HCT116 (cell line): ENCODE results near the gene CUX1. TPM values are rescaled to one million over a fixed set of nuclear protein-coding genes. Genes with fewer than 3 reads are reported as not detected.

Experiments
- ATAC-seq: fragments of 200-7000 bp; cut with Tn5 transposase; 2 replicates; pipeline ENCODE4 v1.9.1; 2020; ENCODE audit warnings: mild to moderate bottlenecking, moderate library complexity
- BruUV-seq: library from RNA; stranded (reverse); fragments of 400-500 nt; replicated peaks from 2 replicates; lab custom pipeline; 2021; lab: Mats Ljungman, UMichigan
- CTCF ChIA-PET: fragments of 300-600 bp; sonication (Branson Sonifier 250); formaldehyde crosslinking; loops from one replicate; lab custom pipeline; 2021; ENCODE audit warnings: antibody characterized with exemption; lab: Charles Lee
- POLR2A ChIA-PET: fragments of 300-600, 350-600 bp; sonication (Branson Sonifier 250); formaldehyde crosslinking; loops from one replicate; lab custom pipeline; 2021; ENCODE audit warnings: antibody characterized with exemption; lab: Charles Lee
- RAD21 ChIA-PET, 2 experiments: fragments of 300-600 bp; sonication (Branson Sonifier 250); formaldehyde crosslinking; loops; one replicate each; lab custom pipeline; 2023; ENCODE audit warnings: low total read pairs in 2 of 2; ENCODE audit not compliant: uncharacterized antibody in 2 of 2, unreplicated experiment in 2 of 2, low non-redundant PET in 1 of 2; lab: Charles Lee
- DNase-seq: peaks from one replicate; pipeline ENCODE4 v3.0.0-alpha.2; 2010; ENCODE audit warnings: low read depth, low spot score
- H2AFZ ChIP-seq: fragments of 200-600 bp; shearing (Covaris generic), sonication (generic); 2 replicates; pipeline ENCODE4 v1.6.1; 2017; ENCODE audit warnings: low read depth, mixed run types, mixed read lengths, antibody characterized with exemption, low read length; ENCODE audit not compliant: poor library complexity, severe bottlenecking
- H3K27ac ChIP-seq: 2 replicates; pipeline ENCODE4 v1.5.1; 2012; ENCODE audit warnings: low read depth, low read length
- H3K27me3 ChIP-seq: fragments of 200-600 bp; sonication (generic); 2 replicates; pipeline ENCODE4 v1.6.1; 2016; ENCODE audit warnings: mixed run types, low read length, mixed read lengths; ENCODE audit not compliant: insufficient read depth
- H3K36me3 ChIP-seq, 2 experiments: fragments of 200-500 bp in 1 of 2; fragments of 200-600 bp in 1 of 2; sonication (Bioruptor generic) in 1 of 2; sonication (generic) in 1 of 2; 2 replicates each; pipeline versions ENCODE4 v1.5.1 to v1.6.1; 2014 to 2016; ENCODE audit warnings: low read length in 2 of 2, inconsistent platforms in 1 of 2, mixed read lengths in 1 of 2, mixed run types in 1 of 2; ENCODE audit not compliant: insufficient read depth in 2 of 2, control insufficient read depth in 1 of 2
- H3K4me1 ChIP-seq, 2 experiments: fragments of 200-600 bp in 1 of 2; sonication (generic) in 1 of 2; 2 replicates each; pipeline versions ENCODE4 v1.5.1 to v1.6.1; 2012 to 2017; ENCODE audit warnings: low read length in 2 of 2, inconsistent platforms in 1 of 2, mild to moderate bottlenecking in 1 of 2, mixed read lengths in 1 of 2, mixed run types in 1 of 2, moderate library complexity in 1 of 2; ENCODE audit not compliant: insufficient read depth in 2 of 2, control insufficient read depth in 1 of 2
- H3K4me2 ChIP-seq: fragments of 200-600 bp; sonication (generic); 2 replicates; pipeline ENCODE4 v1.6.1; 2017; ENCODE audit warnings: mixed run types, low read length, mixed read lengths
- H3K4me3 ChIP-seq, 2 experiments: fragments of 200-600 bp in 1 of 2; sonication (generic) in 1 of 2; replicated peaks in 1 of 2; 2 replicates each; pipeline ENCODE4 v1.5.1; 2011 to 2016; ENCODE audit warnings: low read length in 2 of 2, control low read depth in 1 of 2, low read depth in 1 of 2, mild to moderate bottlenecking in 1 of 2, mixed read lengths in 1 of 2, mixed run types in 1 of 2
- H3K79me2 ChIP-seq: fragments of 200-600 bp; sonication (generic); 2 replicates; pipeline ENCODE4 v1.6.1; 2017; ENCODE audit warnings: mild to moderate bottlenecking, mixed run types, low read length, moderate library complexity, mixed read lengths; ENCODE audit not compliant: insufficient read depth
- H3K9ac ChIP-seq: fragments of 200-600 bp; sonication (generic); 2 replicates; pipeline ENCODE4 v1.6.1; 2016; ENCODE audit warnings: low read length, mixed read lengths
- H3K9me2 ChIP-seq: fragments of 200-600 bp; sonication (generic), shearing (Covaris generic); 2 replicates; pipeline ENCODE4 v1.6.1; 2017; ENCODE audit warnings: mixed run types, mild to moderate bottlenecking, moderate library complexity; ENCODE audit not compliant: insufficient read depth
- H3K9me3 ChIP-seq, 2 experiments: fragments of 200-500 bp in 1 of 2; fragments of 200-600 bp in 1 of 2; sonication (Bioruptor generic) in 1 of 2; sonication (generic) in 1 of 2; 2 replicates each; pipeline ENCODE4 v1.6.1; 2014 to 2017; ENCODE audit warnings: low read length in 2 of 2, mixed read lengths in 2 of 2, inconsistent platforms in 1 of 2, low read depth in 1 of 2, mild to moderate bottlenecking in 1 of 2, mixed run types in 1 of 2, moderate library complexity in 1 of 2; ENCODE audit not compliant: control insufficient read depth in 1 of 2, insufficient read depth in 1 of 2
- H4K20me1 ChIP-seq: fragments of 200-600 bp; sonication (generic), shearing (Covaris generic); 2 replicates; pipeline ENCODE4 v1.6.1; 2017; ENCODE audit warnings: mixed run types, mild to moderate bottlenecking, moderate library complexity; ENCODE audit not compliant: insufficient read depth
- CBX3 ChIP-seq: IDR thresholded peaks from 2 replicates; pipeline ENCODE4 v1.6.1; 2012; ENCODE audit warnings: low read depth
- CEBPB ChIP-seq: IDR thresholded peaks from 2 replicates; pipeline ENCODE4 v1.6.1; 2012; ENCODE audit warnings: low read depth
- EGR1 ChIP-seq: IDR thresholded peaks from 2 replicates; pipeline ENCODE4 v1.6.1; 2012; ENCODE audit warnings: low read depth
- ELF1 ChIP-seq: IDR thresholded peaks from 2 replicates; pipeline ENCODE4 v1.6.1; 2012; ENCODE audit warnings: low read depth, borderline replicate concordance
- EZH2 ChIP-seq: fragments of 200-600 bp; sonication (generic); IDR thresholded peaks from 2 replicates; pipeline ENCODE4 v1.6.1; 2017; ENCODE audit warnings: antibody characterized with exemption, mixed run types
- POLR2A ChIP-seq: IDR thresholded peaks from 2 replicates; pipeline ENCODE4 v1.7.0; 2011; ENCODE audit warnings: borderline replicate concordance; ENCODE audit not compliant: insufficient read depth, insufficient read length; ENCODE audit errors: extremely low read depth
- POLR2AphosphoS5 ChIP-seq: IDR thresholded peaks from 2 replicates; pipeline ENCODE4 v1.6.1; 2011; ENCODE audit warnings: mild to moderate bottlenecking, low read depth, low read length, moderate library complexity
- SIN3A ChIP-seq: IDR thresholded peaks from 2 replicates; pipeline ENCODE4 v1.6.1; 2012; ENCODE audit warnings: low read depth
- TCF7L2 ChIP-seq: IDR thresholded peaks from 2 replicates; pipeline ENCODE4 v1.7.0; 2011; ENCODE audit warnings: borderline replicate concordance, inconsistent platforms; ENCODE audit not compliant: insufficient read depth, insufficient read length; ENCODE audit errors: extremely low read depth
- YY1 ChIP-seq: IDR thresholded peaks from 2 replicates; pipeline ENCODE4 v1.6.1; 2011; ENCODE audit warnings: low read length, low read depth, moderate library complexity, mild to moderate bottlenecking; ENCODE audit not compliant: insufficient replicate concordance; ENCODE audit errors: extremely low read depth
- ZFX ChIP-seq: fragments of 450-650 bp; IDR thresholded peaks from 2 replicates; pipeline ENCODE4 v1.6.1; 2017
- ZNF274 ChIP-seq: fragments of 200-500 bp; sonication (Bioruptor generic); IDR thresholded peaks from 2 replicates; pipeline ENCODE4 v1.6.1; 2014; ENCODE audit warnings: mild to moderate bottlenecking, low read depth, low read length, inconsistent platforms
- intact Hi-C: fragments of 100-400 bp; cut with micrococcal nuclease; formaldehyde crosslinking; loops from 2 replicates; pipeline ENCODE4 v1.10.0; 2022
- total RNA-seq: library from RNA; stranded (reverse); gene quantifications from one replicate; pipeline ENCODE4 v1.2.1, GENCODE V29; 2021; ENCODE audit not compliant: unreplicated experiment
- TF ChIP-seq, protein P1 (sequence below): IDR thresholded peaks from 2 replicates; pipeline ENCODE4 v1.6.1; 2011; ENCODE audit warnings: mild to moderate bottlenecking, low read length, moderate library complexity; ENCODE audit not compliant: insufficient replicate concordance; ENCODE audit errors: extremely low read depth
- TF ChIP-seq, protein P2 (sequence below): IDR thresholded peaks from 2 replicates; pipeline ENCODE4 v1.6.1; 2012; ENCODE audit warnings: low read depth
- TF ChIP-seq, protein P3 (sequence below), 3 experiments: fragments of 200-600 bp in 1 of 3; sonication (generic) in 1 of 3; IDR thresholded peaks in 2 of 3; conservative IDR thresholded peaks in 1 of 3; 2 replicates each; pipeline ENCODE4 v1.5.1; 2012 to 2017; ENCODE audit warnings: low read depth in 2 of 3, low read length in 2 of 3, antibody characterized with exemption in 1 of 3, borderline replicate concordance in 1 of 3, control low read depth in 1 of 3, mild to moderate bottlenecking in 1 of 3, mixed read lengths in 1 of 3, mixed run types in 1 of 3, moderate library complexity in 1 of 3; ENCODE audit not compliant: insufficient read depth in 1 of 3
- TF ChIP-seq, protein P4 (sequence below): IDR thresholded peaks from 2 replicates; pipeline ENCODE4 v1.6.1; 2012

The CUX1 gene
- total RNA-seq, 1 experiment from 2014 or later: 68.9 TPM

DNA sequence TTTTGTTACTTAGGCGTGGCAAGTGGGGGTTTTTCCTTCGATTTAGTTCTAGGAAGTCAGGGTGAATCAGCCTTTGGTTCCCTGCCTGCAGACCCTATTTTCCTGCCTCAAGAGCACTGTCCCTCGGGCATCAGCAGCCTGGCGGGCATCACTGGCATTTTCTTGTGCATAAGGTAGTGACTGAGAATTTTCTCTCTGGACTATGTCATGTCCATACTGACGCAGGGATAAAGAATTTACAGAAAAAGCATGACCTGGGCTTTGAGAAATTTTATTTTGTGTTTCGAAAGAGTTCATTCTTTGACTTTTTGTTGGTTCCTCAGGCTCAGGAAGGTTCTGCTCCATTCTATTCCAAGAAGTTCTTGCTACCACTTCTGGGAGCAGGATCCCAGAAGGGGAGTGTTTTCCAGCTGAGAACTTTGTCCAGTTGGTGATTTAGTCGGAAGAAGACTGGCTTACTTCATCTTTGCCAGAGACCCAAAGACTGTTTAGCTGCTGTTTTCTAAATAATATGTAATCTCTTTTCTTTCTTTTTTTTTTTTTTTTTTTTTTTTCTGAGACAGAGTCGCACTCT is 255.3 kb downstream of the CUX1 start:
- no peak overlapping the region for H3K27ac ChIP-seq
- intact Hi-C loops: no loop called here
- H3K9ac ChIP-seq: no peak overlapping the region
- TF ChIP-seq, protein P1, sequence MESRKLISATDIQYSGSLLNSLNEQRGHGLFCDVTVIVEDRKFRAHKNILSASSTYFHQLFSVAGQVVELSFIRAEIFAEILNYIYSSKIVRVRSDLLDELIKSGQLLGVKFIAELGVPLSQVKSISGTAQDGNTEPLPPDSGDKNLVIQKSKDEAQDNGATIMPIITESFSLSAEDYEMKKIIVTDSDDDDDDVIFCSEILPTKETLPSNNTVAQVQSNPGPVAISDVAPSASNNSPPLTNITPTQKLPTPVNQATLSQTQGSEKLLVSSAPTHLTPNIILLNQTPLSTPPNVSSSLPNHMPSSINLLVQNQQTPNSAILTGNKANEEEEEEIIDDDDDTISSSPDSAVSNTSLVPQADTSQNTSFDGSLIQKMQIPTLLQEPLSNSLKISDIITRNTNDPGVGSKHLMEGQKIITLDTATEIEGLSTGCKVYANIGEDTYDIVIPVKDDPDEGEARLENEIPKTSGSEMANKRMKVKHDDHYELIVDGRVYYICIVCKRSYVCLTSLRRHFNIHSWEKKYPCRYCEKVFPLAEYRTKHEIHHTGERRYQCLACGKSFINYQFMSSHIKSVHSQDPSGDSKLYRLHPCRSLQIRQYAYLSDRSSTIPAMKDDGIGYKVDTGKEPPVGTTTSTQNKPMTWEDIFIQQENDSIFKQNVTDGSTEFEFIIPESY: no peak
- TF ChIP-seq, protein P2, sequence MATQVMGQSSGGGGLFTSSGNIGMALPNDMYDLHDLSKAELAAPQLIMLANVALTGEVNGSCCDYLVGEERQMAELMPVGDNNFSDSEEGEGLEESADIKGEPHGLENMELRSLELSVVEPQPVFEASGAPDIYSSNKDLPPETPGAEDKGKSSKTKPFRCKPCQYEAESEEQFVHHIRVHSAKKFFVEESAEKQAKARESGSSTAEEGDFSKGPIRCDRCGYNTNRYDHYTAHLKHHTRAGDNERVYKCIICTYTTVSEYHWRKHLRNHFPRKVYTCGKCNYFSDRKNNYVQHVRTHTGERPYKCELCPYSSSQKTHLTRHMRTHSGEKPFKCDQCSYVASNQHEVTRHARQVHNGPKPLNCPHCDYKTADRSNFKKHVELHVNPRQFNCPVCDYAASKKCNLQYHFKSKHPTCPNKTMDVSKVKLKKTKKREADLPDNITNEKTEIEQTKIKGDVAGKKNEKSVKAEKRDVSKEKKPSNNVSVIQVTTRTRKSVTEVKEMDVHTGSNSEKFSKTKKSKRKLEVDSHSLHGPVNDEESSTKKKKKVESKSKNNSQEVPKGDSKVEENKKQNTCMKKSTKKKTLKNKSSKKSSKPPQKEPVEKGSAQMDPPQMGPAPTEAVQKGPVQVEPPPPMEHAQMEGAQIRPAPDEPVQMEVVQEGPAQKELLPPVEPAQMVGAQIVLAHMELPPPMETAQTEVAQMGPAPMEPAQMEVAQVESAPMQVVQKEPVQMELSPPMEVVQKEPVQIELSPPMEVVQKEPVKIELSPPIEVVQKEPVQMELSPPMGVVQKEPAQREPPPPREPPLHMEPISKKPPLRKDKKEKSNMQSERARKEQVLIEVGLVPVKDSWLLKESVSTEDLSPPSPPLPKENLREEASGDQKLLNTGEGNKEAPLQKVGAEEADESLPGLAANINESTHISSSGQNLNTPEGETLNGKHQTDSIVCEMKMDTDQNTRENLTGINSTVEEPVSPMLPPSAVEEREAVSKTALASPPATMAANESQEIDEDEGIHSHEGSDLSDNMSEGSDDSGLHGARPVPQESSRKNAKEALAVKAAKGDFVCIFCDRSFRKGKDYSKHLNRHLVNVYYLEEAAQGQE: no peak
- TF ChIP-seq POLR2A: no peak
- no peak for TF ChIP-seq EZH2
- TF ChIP-seq SIN3A: no peak
- no peak for TF ChIP-seq POLR2AphosphoS5
- no peak for TF ChIP-seq ZFX
- TF ChIP-seq ELF1: no peak
- no peak for TF ChIP-seq TCF7L2
- TF ChIP-seq EGR1: no peak
- TF ChIP-seq CEBPB: no peak
- no peak for TF ChIP-seq ZNF274
- TF ChIP-seq CBX3: no peak
- TF ChIP-seq, protein P3, sequence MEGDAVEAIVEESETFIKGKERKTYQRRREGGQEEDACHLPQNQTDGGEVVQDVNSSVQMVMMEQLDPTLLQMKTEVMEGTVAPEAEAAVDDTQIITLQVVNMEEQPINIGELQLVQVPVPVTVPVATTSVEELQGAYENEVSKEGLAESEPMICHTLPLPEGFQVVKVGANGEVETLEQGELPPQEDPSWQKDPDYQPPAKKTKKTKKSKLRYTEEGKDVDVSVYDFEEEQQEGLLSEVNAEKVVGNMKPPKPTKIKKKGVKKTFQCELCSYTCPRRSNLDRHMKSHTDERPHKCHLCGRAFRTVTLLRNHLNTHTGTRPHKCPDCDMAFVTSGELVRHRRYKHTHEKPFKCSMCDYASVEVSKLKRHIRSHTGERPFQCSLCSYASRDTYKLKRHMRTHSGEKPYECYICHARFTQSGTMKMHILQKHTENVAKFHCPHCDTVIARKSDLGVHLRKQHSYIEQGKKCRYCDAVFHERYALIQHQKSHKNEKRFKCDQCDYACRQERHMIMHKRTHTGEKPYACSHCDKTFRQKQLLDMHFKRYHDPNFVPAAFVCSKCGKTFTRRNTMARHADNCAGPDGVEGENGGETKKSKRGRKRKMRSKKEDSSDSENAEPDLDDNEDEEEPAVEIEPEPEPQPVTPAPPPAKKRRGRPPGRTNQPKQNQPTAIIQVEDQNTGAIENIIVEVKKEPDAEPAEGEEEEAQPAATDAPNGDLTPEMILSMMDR (IDR thresholded peaks at IDR 0.05 in 2 of 3, conservative IDR thresholded peaks at IDR 0.05 in 1 of 3; ENCODE audit: borderline replicate concordance in 1 of 3, insufficient read depth in 1 of 3, low read depth in 2 of 3, low read length in 2 of 3): no peak
- no peak for TF ChIP-seq YY1
- TF ChIP-seq, protein P4, sequence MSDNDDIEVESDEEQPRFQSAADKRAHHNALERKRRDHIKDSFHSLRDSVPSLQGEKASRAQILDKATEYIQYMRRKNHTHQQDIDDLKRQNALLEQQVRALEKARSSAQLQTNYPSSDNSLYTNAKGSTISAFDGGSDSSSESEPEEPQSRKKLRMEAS: no peak
- no peak overlapping the region for H3K4me3 ChIP-seq
- H3K4me1 ChIP-seq: peaks cover 12 to 14% of the 10 kb centered on the region in 2 experiments
- ATAC-seq (no peak), DNase-seq (no peak)
- no peaks in the 10 kb centered on the region for H3K9me3 ChIP-seq
- H3K9me2 ChIP-seq: no peaks in the 10 kb centered on the region
- ChIA-PET CTCF (no interaction called here), POLR2A (no interaction called here), RAD21 (no interaction called here)
- H4K20me1 ChIP-seq: no peaks in the 10 kb centered on the region
- H3K36me3 ChIP-seq: peaks cover 0 to 4% of the 10 kb centered on the region in 2 experiments; a peak in 1 of 4 replicates
- no TSS peak for BruUV-seq
- H3K27me3 ChIP-seq: no peaks in the 10 kb centered on the region
- H3K4me2 ChIP-seq: no peak overlapping the region
- no peaks in the 10 kb centered on the region for H3K79me2 ChIP-seq
- H2AFZ ChIP-seq: no peak overlapping the region
